AG09309 (cell line): ENCODE results near the gene SNN.

ENCODE experiments used
- DNase-seq: peaks from one replicate; pipeline ENCODE4 v3.0.0-alpha.2; 2010; ENCODE audit warnings: low read depth
- H3K4me3 ChIP-seq: 2 replicates; pipeline ENCODE4 v1.5.1; 2011; ENCODE audit warnings: mild to moderate bottlenecking, low read depth, low read length, moderate library complexity; ENCODE audit not compliant: control insufficient read depth
- TF ChIP-seq, protein P1 (sequence below): IDR thresholded peaks from 2 replicates; pipeline ENCODE4 v1.5.1; 2011; ENCODE audit warnings: mild to moderate bottlenecking, low read depth, low read length, inconsistent platforms; ENCODE audit not compliant: insufficient read depth, control insufficient read depth; ENCODE audit errors: missing control alignments

Gene SNN

DNA sequence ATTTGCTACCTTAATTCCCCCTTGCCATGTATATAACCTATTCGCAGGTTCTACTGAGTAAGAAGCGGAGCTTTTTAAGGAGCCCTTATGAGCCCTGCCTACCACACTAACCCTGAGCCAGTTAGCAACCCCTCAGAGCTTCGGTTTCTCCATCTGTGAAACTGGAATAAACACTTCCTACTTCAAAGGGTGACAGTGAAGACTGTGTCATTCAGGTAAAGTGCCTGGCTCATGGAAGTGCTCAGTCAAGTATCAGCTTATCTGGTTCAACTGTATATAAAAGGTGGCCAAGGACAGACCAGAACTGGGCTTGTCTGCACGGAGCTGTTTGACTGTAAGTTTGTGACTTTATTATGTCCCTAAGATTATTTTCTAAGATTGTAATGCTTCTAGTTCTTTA lies 43.4 kb downstream of the SNN start:
- DNase-seq, result no peak
- H3K4me3 ChIP-seq, result no peak overlapping the region
- TF ChIP-seq, protein P1, sequence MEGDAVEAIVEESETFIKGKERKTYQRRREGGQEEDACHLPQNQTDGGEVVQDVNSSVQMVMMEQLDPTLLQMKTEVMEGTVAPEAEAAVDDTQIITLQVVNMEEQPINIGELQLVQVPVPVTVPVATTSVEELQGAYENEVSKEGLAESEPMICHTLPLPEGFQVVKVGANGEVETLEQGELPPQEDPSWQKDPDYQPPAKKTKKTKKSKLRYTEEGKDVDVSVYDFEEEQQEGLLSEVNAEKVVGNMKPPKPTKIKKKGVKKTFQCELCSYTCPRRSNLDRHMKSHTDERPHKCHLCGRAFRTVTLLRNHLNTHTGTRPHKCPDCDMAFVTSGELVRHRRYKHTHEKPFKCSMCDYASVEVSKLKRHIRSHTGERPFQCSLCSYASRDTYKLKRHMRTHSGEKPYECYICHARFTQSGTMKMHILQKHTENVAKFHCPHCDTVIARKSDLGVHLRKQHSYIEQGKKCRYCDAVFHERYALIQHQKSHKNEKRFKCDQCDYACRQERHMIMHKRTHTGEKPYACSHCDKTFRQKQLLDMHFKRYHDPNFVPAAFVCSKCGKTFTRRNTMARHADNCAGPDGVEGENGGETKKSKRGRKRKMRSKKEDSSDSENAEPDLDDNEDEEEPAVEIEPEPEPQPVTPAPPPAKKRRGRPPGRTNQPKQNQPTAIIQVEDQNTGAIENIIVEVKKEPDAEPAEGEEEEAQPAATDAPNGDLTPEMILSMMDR, result no peak

DNA sequence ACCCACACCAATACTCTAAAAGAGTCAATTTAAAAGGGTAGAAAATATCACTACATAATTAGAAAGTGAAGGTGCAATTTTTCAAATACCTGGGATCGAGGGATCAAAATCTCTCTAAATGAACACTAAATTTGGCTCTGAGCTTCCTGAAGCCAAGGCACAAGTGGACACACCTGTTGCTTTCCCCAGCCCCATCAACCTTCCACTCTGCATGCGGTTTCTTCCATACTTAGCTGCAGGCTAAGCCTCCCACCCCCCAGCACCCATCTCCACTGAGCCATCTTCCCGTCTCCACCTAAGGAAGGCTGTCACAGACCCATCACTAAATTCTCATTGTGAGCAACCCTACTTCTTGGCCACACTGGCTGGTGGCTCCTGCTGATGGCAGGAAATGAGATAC lies 43.9 kb downstream of the SNN start:
- DNase-seq, result no peak
- H3K4me3 ChIP-seq, result no peak overlapping the region
- TF ChIP-seq, protein P1, result no peak

DNA sequence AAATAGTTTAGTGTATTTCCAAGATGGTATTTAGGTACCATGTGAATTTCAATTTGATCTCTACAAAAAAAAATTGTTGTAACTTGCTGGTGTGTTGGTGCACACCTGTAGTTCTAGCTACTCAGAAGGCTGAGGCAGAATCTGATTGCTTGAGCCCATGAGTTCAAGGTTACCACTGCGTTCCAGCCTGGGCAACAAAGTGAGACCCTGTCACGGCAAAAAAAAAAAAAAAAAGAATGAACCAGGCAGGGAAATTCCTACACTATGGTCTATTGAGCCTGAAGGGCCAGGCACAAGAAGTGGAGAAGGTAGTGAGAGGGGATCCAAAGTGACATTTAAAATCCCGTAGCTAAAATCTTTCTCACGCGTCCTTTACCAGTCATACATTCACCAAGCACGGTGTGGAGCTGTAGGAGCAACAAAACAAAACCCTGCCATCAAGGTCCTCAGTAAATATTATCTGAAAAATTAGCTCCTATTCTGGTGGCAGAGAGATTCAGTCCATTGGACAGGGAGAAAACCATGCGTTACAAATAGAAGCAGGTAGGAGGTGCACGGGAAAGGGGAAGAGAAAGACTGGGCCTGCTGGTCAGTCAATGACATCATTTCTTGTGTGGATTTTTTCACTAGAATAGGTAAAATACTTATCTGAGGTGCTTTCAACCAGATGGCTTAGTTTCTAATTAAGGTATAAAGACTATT lies 47.1 kb downstream of the SNN start:
- no peak for DNase-seq
- H3K4me3 ChIP-seq, result no peak overlapping the region
- TF ChIP-seq, protein P1, result no peak

DNA sequence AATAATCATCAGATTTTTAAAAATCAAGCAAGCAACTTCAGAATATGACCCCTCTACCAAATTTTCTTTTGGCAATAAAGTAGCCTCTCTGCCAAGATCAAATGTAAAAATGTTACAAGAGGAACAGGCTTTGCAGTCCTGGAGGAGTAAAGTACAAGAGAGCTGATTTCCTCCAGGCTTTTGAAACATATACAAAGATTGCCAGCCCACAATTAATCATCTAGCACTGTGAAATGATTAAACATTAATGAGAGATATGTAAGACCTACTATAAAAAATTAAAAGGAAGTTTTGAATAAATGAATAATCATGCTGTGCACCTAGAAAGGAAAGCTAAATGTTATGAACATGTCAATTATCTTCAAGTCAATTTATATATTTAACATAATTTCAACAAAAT lies 48.1 kb downstream of the SNN start:
- no peak overlapping the region for H3K4me3 ChIP-seq
- DNase-seq, result no peak
- TF ChIP-seq, protein P1, result no peak

DNA sequence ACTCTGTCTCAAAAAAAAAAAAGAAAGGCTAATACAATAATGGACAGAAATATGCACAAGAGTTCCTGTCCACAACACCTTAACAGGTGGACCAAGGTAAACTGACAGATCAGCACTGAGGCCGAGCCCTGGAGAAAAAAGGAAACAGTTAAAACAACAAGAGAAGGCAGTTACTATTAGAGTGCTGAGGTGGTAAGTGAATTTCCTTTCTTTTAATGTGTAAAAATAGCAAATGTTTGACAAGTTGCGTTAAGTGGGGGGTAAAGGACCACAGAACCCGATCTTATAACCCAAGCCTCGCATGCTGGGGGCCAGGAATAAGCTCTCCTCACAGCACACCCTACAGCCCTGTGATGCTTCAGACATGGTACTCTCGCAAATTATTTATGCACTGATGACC lies 49.6 kb downstream of the SNN start:
- no peak for DNase-seq
- TF ChIP-seq, protein P1, result no peak
- H3K4me3 ChIP-seq, result no peak overlapping the region

DNA sequence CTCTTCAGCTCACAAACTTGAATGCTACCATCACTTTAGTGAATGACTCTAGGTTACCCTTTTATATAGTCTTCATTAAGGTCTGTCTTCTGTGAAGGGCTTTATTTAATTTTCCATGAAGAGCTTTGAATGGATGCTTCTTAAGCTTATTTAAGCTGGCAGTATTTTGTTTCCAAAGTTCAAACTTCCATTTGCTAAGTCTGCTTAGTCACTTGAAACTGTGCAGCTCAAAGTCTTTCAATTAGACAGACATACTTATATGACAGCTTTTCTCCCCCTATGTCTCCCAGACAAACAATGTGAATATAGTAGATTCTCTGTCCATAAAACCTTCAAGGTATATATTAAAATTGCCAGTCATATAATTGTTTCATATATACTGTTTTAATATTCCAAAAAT lies 50.9 kb downstream of the SNN start:
- DNase-seq, result no peak
- no peak overlapping the region for H3K4me3 ChIP-seq
- TF ChIP-seq, protein P1, result no peak
